OCI-LY7 (cell line): ENCODE data around the gene PRPF40A.

Source experiments
- EZH2phosphoT487 ChIP-seq: fragments of 200-600 bp; sonication (generic); IDR thresholded peaks from 2 replicates; pipeline ENCODE4 v1.6.1; 2018; ENCODE audit warnings: low read depth, borderline replicate concordance, mild to moderate bottlenecking, mixed run types, antibody characterized with exemption, low read length, moderate library complexity, mixed read lengths
- TF ChIP-seq, protein P1 (sequence below): fragments of 200-600 bp; sonication (generic); conservative IDR thresholded peaks from 2 replicates; pipeline ENCODE4 v1.5.1; 2014; ENCODE audit warnings: mild to moderate bottlenecking, antibody characterized with exemption, low read length, moderate library complexity, mixed read lengths

DNA sequence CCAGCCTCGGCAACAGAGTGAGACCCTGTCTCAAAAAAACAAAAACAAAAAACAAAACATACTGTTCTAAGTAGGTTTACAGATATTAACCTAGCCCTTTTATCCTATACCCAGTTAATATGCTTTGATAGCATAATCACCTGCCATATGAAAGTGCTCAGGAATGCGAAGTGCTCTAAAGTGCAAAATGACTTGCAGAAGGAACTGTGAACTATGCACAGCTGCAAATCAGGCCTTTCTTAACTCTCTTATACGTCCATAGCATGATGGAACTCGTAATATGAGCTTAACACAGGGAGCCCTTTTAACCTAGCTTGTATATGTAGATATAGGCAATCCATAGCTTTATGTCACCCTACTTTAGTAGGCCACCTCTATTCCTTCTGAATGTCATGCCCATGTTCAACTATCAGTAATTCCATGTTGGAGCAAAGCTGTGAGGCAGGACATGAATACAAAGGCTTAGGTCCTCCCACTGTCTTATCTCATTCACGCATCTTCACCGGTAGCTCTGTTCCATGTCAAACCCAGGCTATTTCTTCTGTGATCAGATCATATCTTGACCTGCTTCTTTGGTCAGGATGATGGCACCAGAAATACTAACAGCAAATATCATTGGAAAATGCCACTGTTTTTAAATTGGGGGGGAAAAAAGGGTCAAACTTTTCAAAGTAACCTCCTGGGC is 72.9 kb downstream of the PRPF40A start:
- TF ChIP-seq, protein P1, sequence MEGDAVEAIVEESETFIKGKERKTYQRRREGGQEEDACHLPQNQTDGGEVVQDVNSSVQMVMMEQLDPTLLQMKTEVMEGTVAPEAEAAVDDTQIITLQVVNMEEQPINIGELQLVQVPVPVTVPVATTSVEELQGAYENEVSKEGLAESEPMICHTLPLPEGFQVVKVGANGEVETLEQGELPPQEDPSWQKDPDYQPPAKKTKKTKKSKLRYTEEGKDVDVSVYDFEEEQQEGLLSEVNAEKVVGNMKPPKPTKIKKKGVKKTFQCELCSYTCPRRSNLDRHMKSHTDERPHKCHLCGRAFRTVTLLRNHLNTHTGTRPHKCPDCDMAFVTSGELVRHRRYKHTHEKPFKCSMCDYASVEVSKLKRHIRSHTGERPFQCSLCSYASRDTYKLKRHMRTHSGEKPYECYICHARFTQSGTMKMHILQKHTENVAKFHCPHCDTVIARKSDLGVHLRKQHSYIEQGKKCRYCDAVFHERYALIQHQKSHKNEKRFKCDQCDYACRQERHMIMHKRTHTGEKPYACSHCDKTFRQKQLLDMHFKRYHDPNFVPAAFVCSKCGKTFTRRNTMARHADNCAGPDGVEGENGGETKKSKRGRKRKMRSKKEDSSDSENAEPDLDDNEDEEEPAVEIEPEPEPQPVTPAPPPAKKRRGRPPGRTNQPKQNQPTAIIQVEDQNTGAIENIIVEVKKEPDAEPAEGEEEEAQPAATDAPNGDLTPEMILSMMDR, result no peak
- no peak for TF ChIP-seq EZH2phosphoT487
